GM08714 (cell line): ENCODE measurements around the gene EEF2KMT.
"Not testable (repeated sequence)": the region's sequence is repeated elsewhere in the genome, so short reads cannot be mapped to it uniquely, and the experiment has no call there.

Experiments used
- H3K4me3 ChIP-seq: fragments of 200-500 bp; sonication (Bioruptor generic); 2 replicates; pipeline ENCODE4 v1.5.1; 2014; ENCODE audit warnings: mild to moderate bottlenecking, low read length, inconsistent platforms
- ZNF274 ChIP-seq: IDR thresholded peaks from 2 replicates; pipeline ENCODE4 v1.6.1; 2012; ENCODE audit warnings: mild to moderate bottlenecking, low read depth, low read length

The EEF2KMT gene

DNA sequence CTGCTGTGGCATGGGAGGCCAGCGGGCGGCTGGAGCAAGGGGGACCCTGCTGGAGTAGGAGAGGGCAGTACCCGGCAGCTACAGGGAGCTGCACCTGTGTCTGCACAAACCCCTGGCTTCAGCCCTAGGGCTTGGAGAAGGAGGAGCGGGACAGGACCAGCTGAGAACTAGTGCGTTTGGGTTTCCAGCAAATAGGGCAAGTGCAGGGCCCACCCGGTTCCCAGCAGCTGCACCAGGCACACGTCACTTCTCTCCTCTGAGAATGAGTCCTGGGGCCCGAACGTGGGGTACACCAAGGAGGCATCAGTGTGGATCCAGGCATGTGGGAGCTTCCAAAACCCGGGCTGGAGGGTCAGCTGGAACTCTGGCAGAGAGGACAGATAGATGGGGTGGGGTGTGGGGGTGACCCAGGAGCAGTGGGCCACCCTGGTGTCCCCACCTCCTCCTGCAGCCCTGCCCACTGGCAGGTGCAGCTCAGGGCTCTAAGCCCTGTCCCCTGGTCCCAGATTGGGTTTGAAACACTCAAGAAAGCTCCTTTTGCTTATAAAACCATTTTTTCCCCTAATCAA, 37.4 kb downstream of the EEF2KMT start:
- TF ChIP-seq ZNF274: no peak
- H3K4me3 ChIP-seq: no peak overlapping the region

DNA sequence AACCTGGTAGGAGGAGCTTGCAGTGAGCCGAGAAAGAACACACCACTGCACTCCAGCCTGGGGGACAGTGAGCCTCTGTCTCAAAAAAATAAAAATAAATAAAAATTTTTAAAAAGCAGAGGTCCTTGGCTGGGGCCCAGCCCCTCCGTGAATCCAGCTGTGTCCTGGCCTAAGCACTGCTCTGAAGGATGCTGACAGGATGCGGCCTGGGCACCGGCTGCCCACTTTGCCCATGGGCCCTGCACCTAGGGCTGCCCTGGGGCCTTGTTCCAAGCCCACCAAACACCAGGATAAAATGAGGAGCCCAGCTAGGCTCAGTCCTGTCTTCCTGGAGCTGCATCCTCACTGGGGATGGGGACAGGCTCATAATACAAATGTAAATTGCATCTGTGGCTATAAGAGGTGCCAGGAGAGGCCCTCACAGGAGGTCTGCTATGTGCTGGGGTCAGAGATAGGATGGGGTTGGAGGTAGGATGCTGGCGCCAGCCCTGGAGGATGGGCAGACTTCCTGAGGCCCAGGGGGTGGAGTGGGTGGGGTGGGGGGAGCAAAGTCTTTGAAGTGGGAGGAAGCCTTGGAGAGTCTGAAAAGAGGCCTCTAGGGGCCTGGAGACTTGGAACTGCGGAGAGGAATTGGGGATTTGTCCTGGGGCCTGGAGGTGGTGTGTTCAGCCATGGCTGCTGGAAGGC, 38.1 kb downstream of the EEF2KMT start:
- TF ChIP-seq ZNF274: no peak
- no peak overlapping the region for H3K4me3 ChIP-seq

GRCh38 chr16:5058476-5058875, 39.1 kb downstream of the EEF2KMT start:
- H3K4me3 ChIP-seq: no peak overlapping the region

DNA sequence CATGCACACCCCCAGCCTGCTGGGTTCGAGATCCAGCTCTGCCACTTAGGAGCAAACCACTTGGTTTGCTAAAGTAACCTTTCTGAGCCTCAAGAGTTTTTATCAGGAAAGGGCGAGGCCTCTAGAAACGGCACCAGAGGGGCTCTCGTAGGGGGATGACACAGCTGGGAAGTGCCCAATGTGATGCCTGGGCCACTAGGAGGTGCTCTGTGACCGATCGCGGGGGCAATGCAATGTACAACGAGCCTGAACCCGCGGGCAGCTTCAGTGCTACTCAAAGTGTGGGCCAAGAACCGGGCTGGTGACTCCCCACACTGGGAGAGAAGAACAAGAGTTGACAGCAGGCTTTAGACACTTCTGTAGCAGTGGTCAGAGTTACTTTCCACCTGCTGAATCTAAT, 41.2 kb downstream of the EEF2KMT start:
- no peak overlapping the region for H3K4me3 ChIP-seq
- no peak for TF ChIP-seq ZNF274

More at GRCh38 chr16:5058476-5058875, 39.1 kb downstream of the EEF2KMT start:
- no peak for TF ChIP-seq ZNF274

DNA sequence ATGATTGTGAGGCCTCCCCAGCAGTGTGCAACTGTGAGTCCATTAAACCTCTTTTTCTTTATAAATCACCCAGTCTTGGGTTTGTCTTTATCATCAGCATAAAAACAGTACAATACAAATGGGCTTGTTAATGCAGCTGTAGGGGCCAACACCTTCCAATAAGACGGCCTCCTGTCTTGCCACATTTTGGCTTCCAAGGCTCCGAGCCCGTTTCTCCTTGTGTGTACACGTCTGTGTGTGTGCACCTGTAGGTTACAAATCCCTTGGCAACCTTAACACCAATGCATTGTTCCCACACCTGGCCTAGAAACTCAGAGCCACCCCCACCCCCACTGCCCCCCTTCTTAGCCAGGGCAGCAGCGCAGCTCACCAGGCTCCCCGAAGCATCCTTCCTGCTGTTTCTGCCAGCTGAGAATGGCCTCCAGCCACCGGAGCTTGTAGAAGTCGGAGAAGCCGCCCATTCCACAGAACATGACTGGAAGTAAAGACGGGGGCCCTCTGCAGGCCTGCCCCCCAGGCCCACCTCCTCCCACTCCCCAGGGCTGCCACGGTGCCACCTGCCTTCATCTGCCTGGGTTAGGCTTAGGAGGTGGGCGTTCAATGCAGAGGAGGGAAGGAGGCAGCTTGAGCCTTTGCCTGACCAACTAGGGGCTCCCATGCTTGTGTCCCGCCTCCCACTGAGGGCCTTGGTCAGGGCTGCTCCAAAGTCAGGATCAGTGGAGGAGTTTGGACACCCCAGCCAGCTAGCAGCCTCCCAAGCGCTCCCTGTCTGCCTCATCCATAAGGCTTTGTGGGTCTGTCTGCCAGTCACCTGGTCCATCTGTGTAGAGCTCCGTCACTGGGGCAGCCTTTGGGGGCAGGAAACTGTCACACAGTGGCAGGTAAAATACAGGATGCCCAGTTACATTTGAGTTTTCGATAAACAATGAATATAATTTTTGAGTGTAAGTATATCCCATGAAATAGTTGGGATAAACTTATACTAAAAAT, 42.4 kb downstream of the EEF2KMT start:
- no peak for TF ChIP-seq ZNF274
- no peak overlapping the region for H3K4me3 ChIP-seq

DNA sequence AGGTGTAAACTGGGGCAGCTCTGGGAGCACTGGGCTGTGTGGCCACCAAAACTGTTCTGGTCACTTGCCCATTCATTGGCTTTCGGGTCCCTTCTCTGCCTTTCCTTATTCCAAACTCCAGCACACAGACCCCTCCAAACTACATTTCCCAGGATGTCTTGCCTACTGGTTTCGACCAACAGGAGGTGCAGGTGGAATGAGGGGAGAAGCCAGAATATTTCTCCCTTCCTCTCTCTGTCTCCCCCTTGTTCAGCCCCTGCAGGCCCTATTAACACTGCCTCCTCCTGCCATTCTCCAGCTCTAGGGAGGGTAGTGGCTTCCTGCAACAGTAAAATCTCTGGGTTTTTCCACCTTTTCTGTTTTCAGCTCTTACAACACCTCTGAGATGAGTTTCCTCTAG, 50.7 kb downstream of the EEF2KMT start:
- no peak for TF ChIP-seq ZNF274

GRCh38 chr16:5045499-5046115, 52.0 kb downstream of the EEF2KMT start:
- no peak for TF ChIP-seq ZNF274
- H3K4me3 ChIP-seq: no peak overlapping the region

More for the DNA sequence above, 50.7 kb downstream of the EEF2KMT start:
- H3K4me3 ChIP-seq: no peak overlapping the region

GRCh38 chr16:5044581-5044980, 53.0 kb downstream of the EEF2KMT start:
- not testable (repeated sequence) for H3K4me3 ChIP-seq

DNA sequence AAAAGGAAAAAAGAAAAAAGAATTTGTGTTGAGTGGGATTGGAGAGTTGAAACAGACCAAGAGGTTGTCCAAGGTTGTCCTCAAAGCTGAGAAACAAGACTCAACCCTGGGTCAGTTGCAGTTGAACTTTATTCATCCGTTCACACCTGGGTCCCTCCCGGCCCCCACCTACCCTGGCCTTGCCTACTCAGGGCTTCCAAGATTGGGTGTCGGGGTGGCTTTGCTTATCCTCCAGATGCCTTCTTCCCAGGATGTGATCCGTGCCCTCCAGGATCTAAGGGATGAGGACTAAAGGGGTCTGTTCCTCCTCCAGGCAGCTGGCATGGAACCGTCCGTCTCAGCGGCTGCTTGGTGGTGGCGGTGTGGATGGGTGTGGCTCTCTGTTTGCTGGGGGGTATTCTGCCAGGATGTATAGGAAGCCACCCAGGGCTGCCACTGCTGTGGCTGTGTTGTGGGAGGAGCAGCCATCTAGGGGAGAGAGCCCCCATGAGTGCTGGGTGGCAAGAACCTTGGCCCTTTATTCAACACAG, 53.5 kb downstream of the EEF2KMT start:
- no peak for TF ChIP-seq ZNF274
- H3K4me3 ChIP-seq: no peak overlapping the region

DNA sequence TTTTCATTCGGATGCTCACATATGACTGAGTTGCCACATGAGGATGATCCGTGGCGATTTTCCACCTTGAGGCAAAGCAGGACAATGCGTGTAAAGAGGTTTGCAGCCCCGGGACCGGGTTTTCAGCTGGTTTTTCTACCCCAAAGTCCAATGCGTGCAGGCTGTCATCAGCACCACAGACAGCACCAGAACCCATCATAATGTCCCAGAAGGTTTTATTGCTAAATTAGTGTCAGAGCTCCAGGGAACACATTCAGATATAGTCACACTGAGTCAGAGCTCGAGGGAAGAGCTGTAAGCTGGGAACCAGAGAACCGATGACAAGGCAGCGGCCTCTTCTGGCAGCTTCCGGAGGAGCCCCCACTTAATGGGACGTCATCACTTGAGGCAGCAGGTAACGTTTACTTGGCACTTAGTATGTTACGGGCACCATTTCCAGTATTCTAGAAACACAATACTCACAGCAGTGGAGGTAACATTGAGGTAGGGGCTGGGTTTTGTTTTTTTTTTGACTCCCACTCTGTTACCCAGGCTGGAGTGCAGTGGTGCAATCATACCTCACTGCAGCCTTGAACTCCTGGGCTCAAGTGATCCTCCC, 54.9 kb downstream of the EEF2KMT start:
- no peak for TF ChIP-seq ZNF274

GRCh38 chr16:5041600-5042133, 55.9 kb downstream of the EEF2KMT start:
- no peak overlapping the region for H3K4me3 ChIP-seq
- no peak for TF ChIP-seq ZNF274

More for the DNA sequence above, 54.9 kb downstream of the EEF2KMT start:
- H3K4me3 ChIP-seq: no peak overlapping the region

DNA sequence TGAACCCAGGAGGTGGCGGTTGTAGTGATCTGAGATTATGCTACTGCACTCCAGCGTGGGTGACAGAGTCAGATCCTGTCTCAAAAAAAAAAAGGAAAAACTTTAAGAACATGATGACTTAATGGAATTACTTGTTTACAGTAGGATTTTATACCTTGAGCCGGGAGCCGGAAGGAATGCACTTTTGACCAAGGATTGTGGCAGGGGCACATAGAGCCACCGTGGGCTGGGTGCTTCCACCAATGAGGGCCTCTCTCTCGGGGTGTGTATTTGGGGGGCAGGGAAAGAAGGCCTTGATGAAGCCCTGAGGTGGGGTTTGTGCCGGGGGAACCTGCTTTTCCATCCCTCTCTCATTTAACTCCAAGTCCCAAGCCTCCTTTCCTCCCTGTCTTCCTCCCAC, 57.1 kb downstream of the EEF2KMT start:
- no peak for TF ChIP-seq ZNF274
- H3K4me3 ChIP-seq: no peak overlapping the region
